Smooth muscle cell (in vitro differentiated cells): ENCODE data around the gene TSHZ2. TPM values are rescaled to one million over a fixed set of nuclear protein-coding genes. Genes with fewer than 3 reads are reported as not detected.

Experiments used
- DNase-seq: peaks from one replicate; lab custom pipeline; 2025; ENCODE audit not compliant: unreplicated experiment; lab: John Stamatoyannopoulos, UW
- H2AFZ ChIP-seq: fragments of 200-600 bp; sonication (generic); 2 replicates; pipeline ENCODE4 v1.6.0; 2016; ENCODE audit warnings: antibody characterized with exemption, low read depth, mild to moderate bottlenecking
- H3F3A ChIP-seq: fragments of 200-600 bp; sonication (generic); 2 replicates; pipeline ENCODE4 v1.6.0; 2017; ENCODE audit warnings: antibody characterized with exemption, low read depth
- H3K27ac ChIP-seq: fragments of 200-600 bp; sonication (generic); 2 replicates; pipeline ENCODE4 v1.5.1; 2016; ENCODE audit warnings: low read depth, mild to moderate bottlenecking
- H3K27me3 ChIP-seq: fragments of 200-600 bp; sonication (generic); 2 replicates; pipeline ENCODE4 v1.6.1; 2016; ENCODE audit warnings: low read depth, mild to moderate bottlenecking
- H3K36me3 ChIP-seq: fragments of 200-600 bp; sonication (generic); 2 replicates; pipeline ENCODE4 v1.5.1; 2016; ENCODE audit warnings: low read depth
- H3K4me1 ChIP-seq: fragments of 200-600 bp; sonication (generic); 2 replicates; pipeline ENCODE4 v1.5.1; 2016; ENCODE audit warnings: low read depth
- H3K4me2 ChIP-seq: fragments of 200-600 bp; sonication (generic); 2 replicates; pipeline ENCODE4 v1.6.0; 2016; ENCODE audit warnings: mild to moderate bottlenecking
- H3K4me3 ChIP-seq: fragments of 200-600 bp; sonication (generic); 2 replicates; pipeline ENCODE4 v1.5.1; 2016; ENCODE audit warnings: mild to moderate bottlenecking
- H3K79me2 ChIP-seq: fragments of 200-600 bp; sonication (generic); 2 replicates; pipeline ENCODE4 v1.6.0; 2016; ENCODE audit warnings: low read depth, mild to moderate bottlenecking
- H3K9ac ChIP-seq: fragments of 200-600 bp; sonication (generic); 2 replicates; pipeline ENCODE4 v1.6.0; 2016; ENCODE audit warnings: low read depth
- H3K9me3 ChIP-seq: fragments of 200-600 bp; sonication (generic); replicated peaks from 2 replicates; pipeline ENCODE4 v1.5.1; 2016; ENCODE audit warnings: low read depth
- H4K20me1 ChIP-seq: fragments of 200-600 bp; sonication (generic); 2 replicates; pipeline ENCODE4 v1.6.0; 2016; ENCODE audit warnings: low read depth
- WGBS: methylation state at CpG from one replicate; pipeline ENCODE4 v1.1.7; 2016; ENCODE audit warnings: low lambda C conversion rate; 5-methylcytosine and 5-hydroxymethylcytosine counted together
- polyA plus RNA-seq: library from polyadenylated mRNA; unstranded; fragments of >200 nt; fragmentation: Nextera tagmentation; extraction: Ambion mirVana; gene quantifications from 2 replicates; pipeline ENCODE4 v1.2.1, GENCODE V29; 2016
- total RNA-seq: library from RNA; depleted of rRNA; stranded (reverse); fragments of >200 nt; gene quantifications from 2 replicates; pipeline ENCODE4 v1.2.3, GENCODE V29; 2014
- TF ChIP-seq, protein P1 (sequence below): fragments of 200-600 bp; sonication (generic); IDR thresholded peaks from 2 replicates; pipeline ENCODE4 v1.5.1; 2017; ENCODE audit warnings: borderline replicate concordance, mild to moderate bottlenecking, antibody characterized with exemption; ENCODE audit not compliant: insufficient read depth, poor library complexity, severe bottlenecking

The TSHZ2 gene
- total and polyA plus RNA-seq, 2 experiments from 2014 or later: 4.8 to 6.6 TPM

DNA sequence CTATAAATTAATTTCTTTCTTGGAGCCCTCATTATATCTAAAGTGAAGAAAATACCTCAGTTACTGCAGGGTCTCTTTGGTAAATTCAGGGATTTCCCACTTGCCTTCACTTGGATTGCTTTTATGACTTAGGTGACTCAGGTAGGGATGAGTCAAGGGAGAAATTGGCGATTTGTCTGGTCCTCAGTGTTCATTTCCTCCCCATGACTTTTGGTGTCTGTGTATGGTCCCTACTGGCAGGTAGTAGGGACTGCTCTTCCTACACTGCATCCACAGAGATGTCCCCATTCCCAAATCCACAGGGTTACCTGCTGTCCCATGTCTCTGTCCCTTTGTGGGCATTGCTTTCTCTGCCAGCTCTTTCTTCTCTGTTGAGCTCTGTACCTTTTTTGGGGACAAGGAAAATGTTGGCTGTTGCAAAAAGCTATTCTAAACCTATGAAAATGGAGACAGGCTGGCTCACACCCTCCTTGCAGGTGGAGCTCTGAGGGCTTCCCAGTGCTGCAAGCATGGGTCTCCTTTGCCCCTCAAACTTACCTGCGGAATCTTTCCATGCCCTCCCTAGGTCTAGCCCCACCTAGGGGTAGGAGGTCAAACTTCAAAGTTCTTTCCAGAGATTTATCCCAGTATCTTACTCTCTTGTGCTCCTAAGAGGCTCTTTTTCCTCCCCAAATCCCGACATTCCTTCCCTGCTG lies 409.6 kb downstream of the TSHZ2 start:
- 93% methylated on average over 3 of the region's 3 CpGs for WGBS
- TF ChIP-seq, protein P1, sequence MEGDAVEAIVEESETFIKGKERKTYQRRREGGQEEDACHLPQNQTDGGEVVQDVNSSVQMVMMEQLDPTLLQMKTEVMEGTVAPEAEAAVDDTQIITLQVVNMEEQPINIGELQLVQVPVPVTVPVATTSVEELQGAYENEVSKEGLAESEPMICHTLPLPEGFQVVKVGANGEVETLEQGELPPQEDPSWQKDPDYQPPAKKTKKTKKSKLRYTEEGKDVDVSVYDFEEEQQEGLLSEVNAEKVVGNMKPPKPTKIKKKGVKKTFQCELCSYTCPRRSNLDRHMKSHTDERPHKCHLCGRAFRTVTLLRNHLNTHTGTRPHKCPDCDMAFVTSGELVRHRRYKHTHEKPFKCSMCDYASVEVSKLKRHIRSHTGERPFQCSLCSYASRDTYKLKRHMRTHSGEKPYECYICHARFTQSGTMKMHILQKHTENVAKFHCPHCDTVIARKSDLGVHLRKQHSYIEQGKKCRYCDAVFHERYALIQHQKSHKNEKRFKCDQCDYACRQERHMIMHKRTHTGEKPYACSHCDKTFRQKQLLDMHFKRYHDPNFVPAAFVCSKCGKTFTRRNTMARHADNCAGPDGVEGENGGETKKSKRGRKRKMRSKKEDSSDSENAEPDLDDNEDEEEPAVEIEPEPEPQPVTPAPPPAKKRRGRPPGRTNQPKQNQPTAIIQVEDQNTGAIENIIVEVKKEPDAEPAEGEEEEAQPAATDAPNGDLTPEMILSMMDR: no peak
- H3K4me1 ChIP-seq: no peaks in the 10 kb centered on the region
- H3K27me3 ChIP-seq: no peaks in the 10 kb centered on the region
- no peak overlapping the region for H3K4me3 ChIP-seq
- no peak overlapping the region for H3K4me2 ChIP-seq
- no peaks in the 10 kb centered on the region for H3K79me2 ChIP-seq
- no peak overlapping the region for H3K9ac ChIP-seq
- H3K9me3 ChIP-seq: no peaks in the 10 kb centered on the region
- no peaks in the 10 kb centered on the region for H3F3A ChIP-seq
- no peaks in the 10 kb centered on the region for H3K36me3 ChIP-seq
- H4K20me1 ChIP-seq: no peaks in the 10 kb centered on the region
- H2AFZ ChIP-seq: no peak overlapping the region
- DNase-seq: no peak
- H3K27ac ChIP-seq: no peak overlapping the region

DNA sequence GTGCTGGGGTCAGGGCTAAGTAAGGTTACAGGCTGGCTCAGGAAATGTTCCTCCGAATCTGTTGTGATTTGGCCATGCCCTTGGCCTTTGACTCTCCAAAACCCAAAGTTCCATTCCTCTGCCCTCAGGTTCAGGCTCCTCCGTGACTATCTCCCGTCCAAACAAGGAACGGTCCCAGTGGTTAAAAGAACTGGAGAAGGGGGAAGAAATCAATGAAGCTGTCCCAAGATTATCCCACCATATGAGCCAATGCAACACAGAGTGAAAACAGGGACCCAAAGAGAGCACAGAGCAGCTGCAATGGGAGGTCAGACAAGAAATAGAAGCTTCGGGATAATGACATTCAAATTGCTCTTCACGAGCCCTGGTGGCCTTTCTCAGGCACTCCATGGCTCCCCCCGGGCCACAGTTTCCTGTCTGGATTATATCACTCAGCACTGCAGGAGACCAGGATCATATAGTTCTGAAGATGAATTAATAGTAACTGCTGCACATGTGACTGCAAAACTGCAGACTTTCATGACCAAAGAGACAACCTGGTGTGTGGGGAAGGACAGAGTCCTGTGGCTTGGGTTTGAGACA lies 410.2 kb downstream of the TSHZ2 start:
- TF ChIP-seq, protein P1: no peak
- Histone ChIP-seq H3K4me2 (no peak overlapping the region), H3K79me2 (no peaks in the 10 kb centered on the region), H3K4me1 (no peaks in the 10 kb centered on the region), H3K27me3 (no peaks in the 10 kb centered on the region), H2AFZ (no peak overlapping the region), H3K36me3 (no peaks in the 10 kb centered on the region), H3K4me3 (no peak overlapping the region), H3K9me3 (no peaks in the 10 kb centered on the region), H3F3A (no peaks in the 10 kb centered on the region), H3K27ac (no peak overlapping the region), H4K20me1 (no peaks in the 10 kb centered on the region), H3K9ac (no peak overlapping the region)
- WGBS: 55% methylated on average over 7 of the region's 7 CpGs
- DNase-seq: no peak

DNA sequence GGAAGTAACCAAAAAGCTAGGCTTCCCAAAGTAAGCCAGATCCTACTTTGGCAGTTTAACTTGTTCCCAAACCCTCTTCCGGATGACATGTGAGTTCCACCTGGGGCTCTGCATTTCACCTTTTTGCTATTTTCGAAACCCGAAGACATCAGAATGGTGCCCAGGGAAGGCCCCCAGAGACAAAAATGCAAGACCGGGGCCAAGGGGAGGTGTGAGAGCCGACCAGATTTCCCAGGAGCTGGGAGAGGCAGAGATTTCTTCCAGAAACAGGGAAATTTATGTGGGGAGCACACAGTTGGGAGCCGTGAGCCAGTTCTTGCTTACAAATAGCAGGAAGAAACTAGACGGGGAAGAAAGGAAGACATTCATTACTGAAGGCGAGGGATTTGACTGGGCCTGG lies 411.8 kb downstream of the TSHZ2 start:
- no peaks in the 10 kb centered on the region for H3K79me2 ChIP-seq
- DNase-seq: no peak
- no peaks in the 10 kb centered on the region for H4K20me1 ChIP-seq
- 92% methylated on average over 8 of the region's 8 CpGs for WGBS
- no peaks in the 10 kb centered on the region for H3F3A ChIP-seq
- H3K9ac ChIP-seq: no peak overlapping the region
- no peaks in the 10 kb centered on the region for H3K36me3 ChIP-seq
- no peaks in the 10 kb centered on the region for H3K9me3 ChIP-seq
- no peaks in the 10 kb centered on the region for H3K4me1 ChIP-seq
- no peak overlapping the region for H3K4me2 ChIP-seq
- TF ChIP-seq, protein P1: no peak
- no peaks in the 10 kb centered on the region for H3K27me3 ChIP-seq
- no peak overlapping the region for H3K4me3 ChIP-seq
- H3K27ac ChIP-seq: no peak overlapping the region
- H2AFZ ChIP-seq: no peak overlapping the region

DNA sequence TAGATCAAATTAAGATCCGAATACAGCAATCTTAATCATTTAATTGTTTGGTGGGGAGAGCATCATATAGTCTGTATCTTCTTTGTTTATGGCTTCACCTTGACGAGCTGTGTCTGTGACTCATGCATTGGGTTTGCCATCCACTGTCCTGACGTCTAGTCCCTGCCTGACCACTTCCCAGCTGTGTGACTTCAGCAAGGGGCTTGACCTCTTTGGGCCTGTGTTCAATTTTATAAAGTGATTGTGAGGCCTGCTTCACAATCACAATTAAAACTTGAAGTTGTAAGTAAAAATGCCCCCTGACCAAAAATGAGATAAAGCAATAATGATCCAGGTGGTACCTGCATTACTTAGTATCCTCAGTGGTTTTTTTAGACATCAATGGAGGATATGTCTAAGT lies 412.2 kb downstream of the TSHZ2 start:
- Histone ChIP-seq H3K9me3 (no peaks in the 10 kb centered on the region), H3K4me3 (no peak overlapping the region), H4K20me1 (no peaks in the 10 kb centered on the region), H3K36me3 (no peaks in the 10 kb centered on the region), H3K27ac (no peak overlapping the region), H3K4me2 (no peak overlapping the region), H3F3A (no peaks in the 10 kb centered on the region), H3K4me1 (no peaks in the 10 kb centered on the region), H3K79me2 (no peaks in the 10 kb centered on the region), H2AFZ (no peak overlapping the region), H3K9ac (no peak overlapping the region), H3K27me3 (no peaks in the 10 kb centered on the region)
- 70% methylated on average over 3 of the region's 3 CpGs for WGBS
- TF ChIP-seq, protein P1: no peak
- DNase-seq: no peak
